ENCODE results near the gene STK40.

The STK40 gene

GRCh38 chr1:36385410-36386264, at the start of gene STK40:
Gene STK40, minus strand, starts transcription at chr1:36385924. Its CDS starts 24,592 bp downstream, at chr1:36361332.
- DNase-seq = peak; percentile 100

- DNase-seq = no peak
These were observed 47.4 kb upstream of the STK40 start for GRCh38 chr1:36433102-36433501.

GRCh38 chr1:36432616-36433015, 46.9 kb upstream of the STK40 start:
- no peak for DNase-seq

- no peak for DNase-seq
These were observed 40.1 kb upstream of the STK40 start for GRCh38 chr1:36425791-36426190.

DNA sequence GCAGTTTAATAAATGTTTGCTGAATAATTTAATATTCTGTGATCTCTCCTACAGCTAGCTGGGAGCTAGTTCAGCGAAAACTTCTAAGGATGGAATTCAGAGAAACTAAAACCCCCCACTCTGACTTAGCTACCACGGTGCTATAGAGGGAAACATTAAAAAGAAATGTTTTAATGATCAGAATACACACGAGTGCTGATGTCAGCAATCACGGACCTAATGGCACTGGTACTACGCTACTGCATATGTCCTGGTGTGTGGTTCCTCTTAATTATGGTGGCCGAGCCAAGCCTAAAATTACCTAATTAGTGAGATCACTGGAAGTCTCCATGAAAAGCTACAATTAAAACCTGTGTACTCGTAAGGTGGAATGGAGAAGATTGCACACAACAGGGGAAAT, 35.9 kb upstream of the STK40 start:
- DNase-seq = no peak

DNA sequence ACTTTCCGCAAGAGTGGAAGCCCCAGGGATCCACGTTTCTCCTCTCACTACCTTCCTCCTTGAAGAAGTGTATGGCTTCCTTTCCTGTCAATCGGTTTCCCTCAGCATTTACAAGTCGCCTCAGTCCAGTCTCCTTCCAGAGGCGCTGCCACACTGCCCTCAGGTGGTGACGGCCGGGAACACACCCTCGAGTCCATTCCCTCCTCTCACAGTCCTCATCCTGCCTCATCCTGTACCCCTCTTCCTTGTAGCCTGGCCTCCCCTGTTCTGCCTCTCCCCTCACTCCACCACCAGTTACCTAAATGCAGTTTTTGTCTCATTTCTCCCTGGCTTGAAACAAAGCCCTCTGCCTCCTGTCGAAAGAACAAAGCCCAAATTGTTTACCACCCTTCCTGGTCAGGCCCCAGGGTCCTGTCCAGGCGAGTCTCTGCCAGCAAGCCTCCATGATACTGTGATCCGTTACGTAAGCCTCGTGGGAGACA, 35.2 kb upstream of the STK40 start:
- DNase-seq = peak; percentile 93

DNA sequence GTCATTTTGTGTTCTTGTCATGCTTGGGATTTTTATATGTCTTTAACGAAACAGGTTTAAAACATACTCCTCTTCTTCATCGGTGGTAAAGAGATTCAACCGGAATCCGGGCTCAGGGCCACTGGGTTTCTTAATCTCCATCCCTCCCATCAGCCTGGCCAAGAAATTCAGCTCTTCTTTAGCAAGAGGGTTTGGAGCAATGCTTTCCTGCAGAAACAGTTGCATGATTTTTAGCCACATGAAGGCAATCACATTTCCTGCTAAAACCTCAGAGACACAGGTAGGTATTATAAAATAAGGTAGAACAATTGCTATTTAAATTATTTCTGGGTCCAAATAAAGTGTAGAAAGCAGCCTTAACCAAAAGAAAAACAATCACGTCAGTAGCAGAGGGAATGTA, 34.7 kb upstream of the STK40 start:
- DNase-seq = no peak

DNA sequence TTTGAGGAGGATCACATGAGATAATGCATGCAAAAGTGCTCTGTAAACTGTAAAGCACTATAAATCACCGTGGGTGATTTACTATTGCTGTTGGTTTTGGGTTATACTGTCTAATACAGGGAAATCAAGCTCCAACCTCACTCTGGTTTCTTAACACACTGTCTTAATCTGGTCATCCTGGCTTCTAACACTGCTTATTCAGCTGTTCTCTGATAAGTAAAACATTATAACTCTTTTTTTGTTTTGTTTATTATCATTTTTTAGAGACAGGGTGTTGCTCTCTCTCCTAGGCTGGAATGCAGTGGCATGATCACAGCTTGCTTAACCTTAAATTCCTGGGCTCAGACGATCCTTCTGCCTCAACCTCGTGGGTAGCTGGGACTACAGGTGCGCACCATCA, 33.8 kb upstream of the STK40 start:
- DNase-seq = no peak

GRCh38 chr1:36419140-36419539, 33.4 kb upstream of the STK40 start:
- DNase-seq = no peak

DNA sequence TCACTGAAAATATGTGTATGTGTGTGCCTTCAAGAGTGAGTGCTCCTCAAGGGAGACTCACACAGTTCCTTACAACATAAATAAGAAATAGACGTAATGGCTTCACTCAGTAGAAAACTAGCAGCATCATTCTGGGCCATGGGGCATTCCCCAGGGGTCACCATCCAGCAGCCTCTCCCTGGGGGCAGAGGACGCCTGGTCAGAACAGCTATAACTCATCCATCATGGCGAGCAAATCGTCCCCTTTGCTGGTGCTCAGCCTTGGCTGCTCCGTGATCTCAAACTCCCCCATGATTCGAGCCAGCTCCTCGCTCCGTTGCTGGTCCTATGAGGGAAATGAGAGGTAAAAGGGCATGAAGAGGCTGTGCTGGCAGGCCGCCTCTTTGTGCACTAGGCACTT, 32.2 kb upstream of the STK40 start:
- DNase-seq = no peak

DNA sequence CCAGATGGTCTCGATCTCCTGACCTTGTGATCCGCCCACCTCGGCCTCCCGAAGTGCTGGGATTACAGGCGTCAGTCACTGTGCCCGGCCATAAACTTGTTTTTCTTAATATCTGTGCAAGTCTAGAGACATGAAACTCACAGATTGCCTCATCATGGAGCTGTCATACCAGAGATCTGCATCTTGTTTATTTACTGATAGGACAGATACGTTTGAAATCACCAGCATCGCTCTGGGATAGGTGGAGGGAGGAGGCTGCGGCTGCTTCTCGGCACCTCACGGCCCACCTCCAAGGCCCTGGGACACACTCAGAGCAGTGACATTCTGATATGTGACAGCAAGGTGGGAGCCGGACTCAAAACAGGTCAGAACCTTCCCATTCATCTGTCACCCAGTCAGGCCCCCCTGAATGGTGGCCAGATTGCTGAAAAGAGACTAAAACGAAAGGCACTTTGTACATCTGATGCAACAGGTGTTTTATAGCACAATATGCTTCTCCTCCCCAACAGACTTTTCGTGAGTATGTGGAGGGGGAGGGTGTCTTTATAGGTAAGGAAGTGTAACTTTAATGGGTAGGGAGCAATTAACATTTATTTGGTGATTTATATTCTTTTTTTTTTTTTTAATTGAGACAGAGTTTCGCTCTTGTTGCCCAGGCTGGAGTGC, 30.1 kb upstream of the STK40 start:
- no peak for DNase-seq

- DNase-seq = no peak
These were observed 28.7 kb upstream of the STK40 start for GRCh38 chr1:36414384-36414783.

DNA sequence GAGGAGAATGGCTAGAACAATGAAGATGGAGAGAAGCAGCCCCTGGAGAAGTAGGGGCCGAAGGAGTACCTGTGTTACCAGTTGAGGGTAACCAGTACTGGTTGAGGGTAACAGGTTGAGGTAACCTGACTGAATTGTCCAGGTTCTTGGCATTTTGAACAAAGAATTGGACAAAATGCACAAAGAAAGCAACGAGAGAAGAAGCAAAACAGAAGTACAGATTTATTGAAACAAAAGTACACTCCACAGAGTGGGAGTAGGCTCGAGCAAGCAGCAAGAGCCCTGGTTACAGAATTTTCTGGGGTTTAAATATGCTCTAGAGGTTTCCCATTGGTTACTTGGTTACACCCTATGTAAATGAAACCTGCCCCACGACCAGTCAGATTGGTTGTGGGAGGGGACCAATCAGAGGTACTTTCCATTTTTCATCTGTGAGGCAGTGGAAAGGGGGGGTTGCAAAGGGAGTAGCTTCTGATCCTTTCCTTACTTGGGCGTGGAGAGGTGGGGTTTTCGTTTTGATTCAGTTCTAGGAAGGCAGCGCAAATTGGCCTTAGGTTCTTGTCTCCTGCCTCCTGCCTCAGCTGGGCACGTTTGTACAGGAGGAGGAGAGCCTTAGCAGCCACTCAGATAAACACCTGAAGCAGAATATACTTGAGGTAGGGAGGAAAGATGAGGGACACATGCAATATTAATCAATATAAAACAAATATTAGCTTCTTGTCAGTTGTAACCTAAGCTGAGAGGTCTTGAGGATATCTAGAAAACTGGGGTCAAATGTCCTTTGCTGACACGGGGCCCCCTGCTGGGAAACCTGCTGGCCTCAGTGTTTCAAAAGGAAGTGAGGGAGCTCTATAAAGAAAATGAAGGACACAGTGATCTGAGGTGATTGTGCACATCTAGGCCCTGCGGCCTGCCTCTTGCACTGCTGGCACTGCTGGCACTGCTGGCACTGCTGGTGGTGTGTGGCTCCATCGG, 26.2 kb upstream of the STK40 start:
- peak; percentile 64 for DNase-seq

DNA sequence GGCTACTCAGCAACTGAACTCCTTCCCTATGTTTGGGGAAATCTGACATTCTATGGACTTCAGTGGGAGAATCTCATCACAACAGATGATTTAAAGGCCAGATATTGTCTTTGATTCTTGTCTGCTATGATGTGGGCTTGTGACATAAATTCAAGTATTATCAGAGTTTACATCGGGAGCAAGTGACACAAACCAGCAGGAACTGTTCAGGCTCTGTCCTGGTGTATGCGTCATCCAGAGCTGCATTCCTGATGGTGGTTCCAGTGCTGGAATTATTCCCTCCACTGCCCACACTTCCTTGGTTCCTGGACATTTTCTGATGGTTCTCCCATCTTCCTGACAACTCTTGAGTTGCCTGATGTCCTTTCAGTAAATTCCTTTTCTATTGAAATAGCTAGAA, 22.8 kb upstream of the STK40 start:
- DNase-seq = no peak

GRCh38 chr1:36406440-36406839, 20.7 kb upstream of the STK40 start:
- DNase-seq = no peak

- DNase-seq = no peak
These were observed 16.8 kb upstream of the STK40 start for GRCh38 chr1:36402504-36402890.

DNA sequence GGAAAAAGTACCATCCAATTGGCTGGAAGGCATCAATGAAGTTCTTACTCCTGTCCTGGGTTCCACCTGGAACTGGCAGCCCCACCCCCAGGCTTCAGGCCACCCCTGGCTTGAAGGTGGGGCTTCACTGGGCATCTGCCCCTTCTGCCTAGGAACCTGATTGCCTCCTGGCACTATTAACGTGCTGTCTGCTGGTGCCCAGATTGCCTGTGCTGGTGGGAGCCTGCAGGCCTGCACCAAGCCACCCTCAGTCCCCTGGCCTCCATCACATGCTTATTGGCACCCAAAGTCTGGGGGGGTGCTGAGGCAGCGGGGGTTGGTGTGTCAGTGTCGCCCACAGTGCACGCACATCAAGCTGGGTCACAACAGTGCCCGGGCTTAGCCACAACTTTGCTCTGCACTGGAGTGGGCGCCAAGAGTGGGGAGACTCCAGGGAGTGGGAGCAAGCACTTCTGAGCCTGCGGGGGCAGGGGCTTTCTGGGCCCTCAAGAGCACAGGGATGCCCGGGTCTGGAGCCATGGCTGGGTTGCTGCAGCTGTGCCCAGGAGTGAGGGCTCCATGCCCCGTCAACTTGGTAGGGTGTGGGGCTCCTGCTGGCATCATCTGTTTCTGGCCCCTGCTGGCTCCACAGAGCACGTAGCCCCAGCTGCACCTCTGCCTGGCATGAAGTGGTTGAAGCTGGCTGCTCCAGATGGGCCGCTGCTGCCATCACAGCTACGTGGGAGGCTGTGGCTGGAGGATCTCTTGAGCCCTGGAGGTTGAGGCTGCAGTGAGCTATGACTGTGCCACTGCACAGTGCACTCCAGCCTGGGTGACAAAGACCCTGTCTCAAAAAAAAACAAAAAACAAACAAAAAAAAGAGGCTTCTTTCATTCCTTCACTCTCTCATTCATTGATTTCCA, 16.1 kb upstream of the STK40 start:
- no peak for DNase-seq

GRCh38 chr1:36400825-36401601, 15.3 kb upstream of the STK40 start:
- peak; percentile 13 for DNase-seq

GRCh38 chr1:36400514-36400824, 14.7 kb upstream of the STK40 start:
- DNase-seq = no peak

- no peak for DNase-seq
These were observed 12.8 kb upstream of the STK40 start for GRCh38 chr1:36398370-36398977.
